ENCODE results near the gene NAPEPLD. TPM values are rescaled to one million over a fixed set of nuclear protein-coding genes. Genes with fewer than 3 reads are reported as not detected.
"Not testable (repeated sequence)": the region's sequence is repeated elsewhere in the genome, so short reads cannot be mapped to it uniquely, and the experiment has no call there.

The NAPEPLD gene
- total RNA-seq, 2 donors from 2014 or later, result 9.6 to 14.3 TPM

DNA sequence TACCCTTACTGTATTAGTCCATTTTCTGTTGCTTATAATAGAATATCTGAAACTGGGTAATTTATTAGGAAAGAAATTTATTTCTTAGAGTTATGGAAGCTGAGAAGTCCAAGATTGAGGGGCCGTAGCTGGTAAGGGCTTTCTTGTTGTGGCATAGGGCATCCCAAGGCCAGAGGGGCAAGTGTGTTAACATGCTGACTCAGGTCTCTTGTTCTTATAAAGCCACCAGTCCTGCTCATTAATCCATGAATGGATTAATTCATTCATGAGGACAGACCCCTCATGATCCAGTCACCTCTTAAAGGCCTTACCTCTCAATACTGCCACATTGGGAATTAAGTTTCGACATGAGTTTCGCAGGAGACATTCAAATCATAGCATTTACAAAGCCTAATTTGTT lies 71.6 kb downstream of the NAPEPLD start:
- no peak for DNase-seq (ENCODE audit: low spot score)
- intact Hi-C loops (cut with DNase I), result no loop called here

DNA sequence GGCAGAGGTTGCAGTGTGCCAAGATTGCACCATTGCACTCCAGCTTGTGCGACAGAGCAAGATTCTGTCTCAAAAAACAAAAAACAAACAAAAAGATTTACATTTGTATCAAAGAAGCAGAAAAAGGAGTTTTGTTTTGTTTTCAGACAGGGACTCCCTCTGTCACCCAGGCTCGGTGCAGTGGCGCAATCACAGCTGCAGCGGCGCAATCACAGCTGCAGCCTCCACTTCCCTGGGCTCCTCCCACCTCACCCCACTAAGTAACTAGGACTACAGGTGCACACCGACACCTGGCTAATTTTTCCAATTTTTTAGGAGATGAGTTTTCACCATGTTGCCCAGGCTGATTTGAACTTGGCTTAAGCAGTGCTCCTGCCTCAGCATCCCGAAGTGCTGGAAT lies 72.1 kb downstream of the NAPEPLD start:
- DNase-seq (ENCODE audit: low spot score), result no peak
- intact Hi-C loops (cut with DNase I), result no loop called here

DNA sequence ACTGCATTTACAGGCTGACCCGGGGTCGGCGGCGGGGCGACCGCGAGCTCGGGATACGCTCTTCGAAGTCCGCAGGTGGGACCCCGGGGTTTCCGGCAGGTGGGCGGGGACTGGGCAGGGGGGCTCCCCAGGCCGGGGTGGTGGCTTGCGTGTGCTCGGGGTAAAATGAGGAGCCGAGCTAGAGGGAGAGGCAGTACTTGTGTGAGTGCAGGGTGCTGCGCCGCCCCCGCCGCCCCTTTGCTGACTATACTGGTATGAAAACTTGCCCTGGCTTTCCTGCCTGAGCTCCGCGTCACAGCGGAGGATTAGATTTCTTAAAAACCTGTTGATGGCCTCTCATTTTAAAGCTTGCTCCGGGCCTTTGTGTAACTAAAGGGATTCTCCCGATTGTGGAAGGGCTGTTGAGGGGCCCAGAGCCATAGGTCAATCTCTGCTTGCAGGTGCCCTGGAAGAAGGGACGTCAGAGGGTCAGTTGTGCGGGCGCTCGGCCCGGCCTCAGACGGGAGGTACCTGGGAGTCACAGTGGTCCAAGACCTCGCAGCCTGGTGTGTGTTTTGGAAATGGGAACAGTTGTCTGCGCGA lies 73.5 kb downstream of the NAPEPLD start:
- intact Hi-C loops (cut with DNase I), result no loop called here
- peak; percentile 86 for DNase-seq (ENCODE audit: low spot score)

DNA sequence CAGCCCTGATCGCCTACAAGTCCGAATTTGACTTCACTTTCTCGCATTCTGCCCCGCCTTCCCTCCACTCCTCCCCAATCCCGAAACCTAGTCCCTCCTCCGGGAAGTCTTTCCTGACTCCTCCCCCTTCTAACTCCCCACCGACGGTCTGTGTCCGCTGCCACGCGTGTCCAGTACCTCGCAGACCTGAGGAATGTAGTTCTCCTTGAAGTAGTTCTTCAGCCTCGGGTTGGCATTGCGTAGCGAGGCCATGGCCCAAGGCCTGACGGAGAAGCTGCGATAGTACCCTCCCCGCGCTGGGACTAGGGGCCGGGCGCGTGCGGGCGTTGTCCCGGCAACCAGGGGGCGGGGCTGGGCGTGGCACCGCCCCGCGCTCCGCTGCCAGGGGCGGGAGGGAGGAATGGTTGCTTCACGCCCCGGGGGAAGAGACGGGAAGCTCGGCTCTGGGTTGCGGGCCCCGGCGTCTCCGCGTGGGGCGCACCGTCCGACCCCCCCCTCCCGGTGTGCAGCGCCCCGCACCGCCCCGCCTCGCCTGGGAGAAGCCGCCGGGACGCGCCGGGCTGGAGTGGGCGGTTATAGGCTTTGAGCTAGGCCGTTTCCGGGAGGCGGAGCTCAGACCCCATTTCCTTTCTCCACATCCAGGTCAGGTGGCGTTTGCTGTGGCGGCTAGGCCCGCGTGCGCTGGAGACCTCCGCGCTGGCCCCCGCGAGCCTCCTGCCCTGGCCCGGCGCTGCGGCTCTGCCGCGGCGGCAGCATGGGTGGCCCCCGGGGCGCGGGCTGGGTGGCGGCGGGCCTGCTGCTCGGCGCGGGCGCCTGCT lies 74.2 kb downstream of the NAPEPLD start, which contains the start of the genes ARMC10 and FBXL13:
TSS of gene ARMC10 (plus strand) at position 622 of the 818 bp plus-strand sequence. CDS start at position 755, 133 bp downstream.
TSS of gene FBXL13 (minus strand) at position 278 of the 818 bp plus-strand sequence.
- intact Hi-C loops (cut with DNase I), result no loop called here
- peak; percentile 96 for DNase-seq (ENCODE audit: low spot score)

DNA sequence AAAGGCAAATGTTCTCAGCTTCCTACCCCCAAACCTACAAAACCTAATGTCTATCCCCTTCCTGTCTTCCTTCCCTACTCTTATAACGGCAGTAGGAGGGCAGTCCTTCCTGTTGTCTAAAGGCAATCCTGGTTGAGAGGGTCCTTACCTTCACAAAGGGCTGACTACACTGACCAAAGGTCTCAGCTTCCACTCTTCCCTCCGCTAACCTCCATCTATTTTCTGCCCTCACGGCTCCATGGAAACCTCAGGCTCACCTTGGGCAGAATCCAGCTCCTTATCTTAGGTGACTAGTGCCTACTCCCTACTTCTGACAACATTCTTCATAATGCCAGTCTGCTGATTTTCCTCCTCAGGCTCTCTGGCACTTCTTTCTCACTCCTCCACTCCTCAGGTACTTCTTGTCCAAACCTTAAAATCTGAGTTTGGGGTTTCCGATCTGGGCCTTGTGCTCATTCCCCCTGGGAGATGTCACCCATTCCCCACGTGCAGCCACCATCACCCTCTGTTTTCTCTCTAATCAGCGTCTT lies 74.8 kb downstream of the NAPEPLD start:
- intact Hi-C loops (cut with DNase I), result no loop called here

DNA sequence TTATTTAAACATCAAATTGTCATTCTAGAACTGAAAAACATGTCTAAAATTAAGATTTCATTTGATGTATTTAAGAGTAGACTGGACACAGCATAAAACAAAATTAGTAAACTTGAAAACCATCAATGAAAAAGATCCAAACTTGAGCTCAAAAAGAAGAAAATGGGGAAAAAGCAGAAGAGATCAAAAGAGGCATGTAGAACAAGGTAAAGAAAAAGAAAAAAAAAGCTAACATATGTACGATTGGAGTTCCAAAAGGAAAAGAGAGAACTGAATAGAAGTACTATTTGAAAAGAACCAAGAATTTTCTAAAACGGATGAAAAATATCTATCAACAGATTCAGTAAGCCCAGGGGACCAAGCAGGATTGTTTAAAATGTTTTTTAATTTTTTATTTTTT lies 77.9 kb downstream of the NAPEPLD start:
- no peak for DNase-seq (ENCODE audit: low spot score)
- intact Hi-C loops (cut with DNase I), result no loop called here

More for the DNA sequence above, 74.8 kb downstream of the NAPEPLD start:
- no peak for DNase-seq (ENCODE audit: low spot score)

DNA sequence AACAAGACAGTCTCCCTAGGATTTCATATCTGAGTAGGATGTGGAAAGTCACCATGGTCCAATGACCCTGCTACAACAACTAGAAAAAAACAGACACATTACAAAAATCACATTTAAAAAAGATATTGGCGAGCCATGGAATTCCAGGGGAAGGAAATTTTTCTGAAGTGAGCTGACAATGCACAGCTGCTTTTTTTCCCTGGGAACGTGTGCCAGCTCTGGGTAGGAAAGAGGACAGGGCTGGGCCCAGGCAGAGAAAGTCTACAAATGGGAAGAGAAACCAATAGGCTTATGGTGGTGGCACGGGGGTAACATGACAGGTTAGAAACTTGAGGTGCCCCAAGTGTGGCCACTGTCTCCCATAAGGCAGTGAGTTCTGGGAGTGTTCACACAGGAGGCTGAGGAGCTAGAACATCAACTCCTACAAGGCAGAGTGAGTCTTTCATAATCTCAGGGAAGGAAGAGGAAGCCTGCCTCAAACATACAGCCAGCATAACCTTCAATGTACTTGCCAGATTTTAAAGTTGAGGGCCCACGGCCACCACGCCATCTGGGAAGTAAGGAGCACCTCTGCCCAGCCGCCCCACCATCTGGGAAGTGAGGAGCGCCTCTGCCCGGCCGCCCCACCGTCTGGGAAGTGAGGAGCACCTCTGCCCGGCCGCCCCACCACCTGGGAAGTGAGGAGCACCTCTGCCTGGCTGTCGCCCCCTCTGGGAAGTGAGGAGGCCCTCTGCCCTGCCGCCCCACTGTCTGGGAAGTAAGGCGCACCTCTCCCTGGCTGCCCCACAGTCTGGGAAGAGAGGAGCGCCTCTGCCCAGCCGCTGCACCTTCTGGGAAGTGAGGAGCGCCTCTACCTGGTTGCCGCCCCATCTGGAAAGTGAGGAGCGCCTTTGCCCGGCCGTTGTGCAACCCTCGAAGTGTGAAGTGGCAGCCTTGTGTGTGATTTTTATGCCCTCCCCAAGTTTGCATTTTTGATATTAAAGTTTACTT lies 80.2 kb downstream of the NAPEPLD start:
- DNase-seq (ENCODE audit: low spot score), result no peak
- intact Hi-C loops (cut with DNase I), result no loop called here

DNA sequence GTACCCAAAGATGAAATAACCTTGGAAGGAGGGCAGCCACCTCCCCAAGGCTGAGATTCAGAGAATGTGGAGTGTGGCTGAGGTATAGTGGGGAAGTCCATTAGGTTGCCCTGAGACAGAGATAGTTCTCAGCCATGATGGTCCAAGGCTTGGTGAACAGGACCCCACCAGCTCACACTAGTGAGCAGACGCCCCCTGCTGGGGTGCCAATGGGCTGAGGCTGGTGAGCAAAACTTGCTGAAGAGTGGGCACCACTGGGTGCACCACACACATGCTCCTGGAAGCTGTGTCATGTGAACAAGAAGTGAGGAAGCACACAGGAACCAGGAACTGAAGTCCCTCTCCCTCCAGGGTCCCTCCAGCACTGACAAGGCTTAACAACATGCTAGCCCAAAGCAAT lies 83.2 kb downstream of the NAPEPLD start:
- intact Hi-C loops (cut with DNase I), result no loop called here
- DNase-seq (ENCODE audit: low spot score), result no peak

DNA sequence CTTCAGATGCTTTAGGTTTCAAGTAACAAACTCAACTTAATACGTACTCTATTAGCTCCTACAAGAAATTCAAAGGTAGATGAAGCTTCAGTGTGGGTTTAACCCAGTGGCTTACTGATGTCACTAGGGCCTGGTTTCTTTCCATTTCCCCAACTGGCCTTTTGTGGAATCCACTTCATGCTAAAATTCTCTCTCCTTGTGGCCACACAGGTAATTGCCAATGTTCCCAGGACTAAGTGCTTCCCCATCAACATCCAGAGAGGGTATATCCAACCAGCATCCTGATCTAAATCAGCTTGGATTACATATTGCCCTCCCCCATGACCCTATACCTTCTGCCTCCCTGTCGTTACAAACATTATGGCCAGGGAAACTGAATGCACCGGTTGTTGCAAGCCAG lies 85.0 kb downstream of the NAPEPLD start:
- no peak for DNase-seq (ENCODE audit: low spot score)
- intact Hi-C loops (cut with DNase I), result no loop called here

DNA sequence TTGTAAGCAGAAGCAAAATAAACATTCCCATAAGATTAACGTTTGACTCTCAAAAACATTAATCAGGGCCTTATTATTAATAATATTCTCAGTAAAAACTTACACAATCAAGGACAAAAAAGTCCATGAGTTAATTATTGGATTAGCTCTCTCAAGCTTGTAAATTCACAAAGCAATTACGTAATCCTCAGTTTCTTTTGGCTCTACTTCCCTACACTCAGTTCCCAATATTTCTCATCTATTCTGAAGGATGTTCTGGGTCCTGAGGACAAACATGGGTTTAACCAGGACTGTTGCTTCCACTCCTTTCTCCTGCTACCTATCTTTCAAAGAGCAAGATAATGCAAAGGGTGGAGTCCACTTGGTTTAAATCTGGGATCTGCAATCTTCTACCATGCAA lies 89.4 kb downstream of the NAPEPLD start:
- intact Hi-C loops (cut with DNase I), result no loop called here
- no peak for DNase-seq (ENCODE audit: low spot score)

DNA sequence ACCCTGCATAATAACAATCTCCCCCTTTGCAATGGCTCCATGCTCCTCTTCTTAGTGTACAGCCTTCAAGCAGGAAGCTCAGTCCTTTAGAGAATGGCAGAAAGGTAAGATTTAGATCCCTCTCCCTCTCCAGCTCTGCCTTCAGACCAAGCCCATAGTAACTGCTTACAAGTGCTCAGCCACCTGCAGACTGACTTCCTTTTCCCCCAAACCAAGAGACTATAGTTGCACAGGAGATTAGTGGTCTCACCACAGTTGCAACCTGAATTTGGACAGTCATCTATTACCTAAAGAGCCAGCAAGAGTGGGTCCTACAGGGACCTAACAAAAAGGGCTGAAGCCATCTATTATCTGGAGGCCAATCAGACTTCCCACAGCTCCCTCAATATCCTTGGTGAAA lies 90.8 kb downstream of the NAPEPLD start:
- intact Hi-C loops (cut with DNase I), result no loop called here
- no peak for DNase-seq (ENCODE audit: low spot score)

DNA sequence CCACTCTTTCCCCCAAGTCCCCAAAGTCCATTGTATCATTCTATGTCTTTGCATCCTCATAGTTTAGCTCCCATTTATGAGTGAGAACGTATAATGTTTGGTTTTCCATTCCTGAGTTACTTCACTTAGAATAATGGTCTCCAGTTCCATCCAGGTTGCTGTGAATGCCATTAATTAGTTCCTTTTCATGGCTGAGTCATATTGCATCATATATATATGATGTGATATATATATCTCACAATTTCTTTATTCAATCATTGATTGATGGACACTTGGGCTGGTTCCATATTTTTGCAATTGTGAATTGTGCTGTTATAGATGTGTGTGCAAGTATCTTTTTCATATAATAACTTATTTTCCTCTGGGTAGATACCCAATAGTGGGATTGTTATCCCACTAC lies 92.9 kb downstream of the NAPEPLD start:
- DNase-seq (ENCODE audit: low spot score); intact Hi-C loops (cut with DNase I): not testable (repeated sequence)

DNA sequence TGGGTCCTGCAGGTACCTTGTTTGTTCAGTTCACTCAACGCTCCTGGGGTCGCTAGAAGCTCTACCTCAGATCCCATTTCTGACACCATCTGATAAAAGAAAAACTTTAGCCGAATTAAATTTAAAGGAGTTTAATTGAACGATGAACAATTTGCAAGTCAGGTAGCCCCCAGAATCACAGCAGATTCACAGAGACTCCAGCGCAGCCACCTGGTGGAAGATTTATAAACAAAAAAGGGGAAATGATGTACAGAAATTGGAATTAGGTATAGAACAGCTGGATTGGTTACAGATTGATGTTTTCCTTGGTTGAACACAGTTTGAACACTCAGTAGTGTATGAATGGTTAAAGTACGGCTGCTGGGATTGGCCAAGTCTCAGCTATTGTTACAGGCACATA lies 97.4 kb downstream of the NAPEPLD start:
- no peak for DNase-seq (ENCODE audit: low spot score)
- intact Hi-C loops (cut with DNase I), result no loop called here

Other genes with a start within 250 kb of the NAPEPLD start
- gene LRRC17, start 236.1 kb downstream of the NAPEPLD start, total RNA-seq, result 10 to 100 TPM in 1 of 2 donors, 1 to 10 TPM in 1; 1.4 to 11.1 TPM
- 1 to 10 TPM; 1.7 to 3.2 TPM for gene FBXL13, start 74.3 kb downstream of the NAPEPLD start, total RNA-seq
- gene ARMC10, start 74.0 kb downstream of the NAPEPLD start, total RNA-seq, result 10 to 100 TPM; 35.4 to 36.2 TPM
- gene PMPCB, start 148.3 kb upstream of the NAPEPLD start, total RNA-seq, result 10 to 100 TPM; 38.7 to 43.5 TPM
- gene DNAJC2, start 195.7 kb upstream of the NAPEPLD start, total RNA-seq, result 10 to 100 TPM; 16.0 to 20.1 TPM
- gene PSMC2, start 198.5 kb upstream of the NAPEPLD start, total RNA-seq, result 100 to 1,000 TPM in 1 of 2 donors, 10 to 100 TPM in 1; 97.8 to 105 TPM